AG04450 (cell line): Measurements from ENCODE around the gene NAV3. TPM values are rescaled to one million over a fixed set of nuclear protein-coding genes. Genes with fewer than 3 reads are reported as not detected.
A peak's percentile ranks its signal among the peaks of the same experiment; 100 is the strongest.

ENCODE experiments used
- CTCF ChIA-PET: fragments of 300-600, 350-600 bp; formaldehyde crosslinking; extraction: SDS; loops from one replicate; lab custom pipeline; 2022; ENCODE audit warnings: antibody characterized with exemption, inconsistent platforms; lab: Charles Lee
- POLR2A ChIA-PET: fragments of 350-600 bp; formaldehyde crosslinking; extraction: SDS; loops from one replicate; lab custom pipeline; 2021; ENCODE audit warnings: antibody characterized with exemption, inconsistent platforms; lab: Yijun Ruan, JAX
- DNase-seq: peaks from one replicate; pipeline ENCODE4 v3.0.0-alpha.2; 2011; ENCODE audit warnings: low read depth, low spot score
- H3K27ac ChIP-seq: one replicate; pipeline ENCODE4 v1.5.1; 2012; ENCODE audit warnings: low read depth, low read length, control low read depth
- H3K27me3 ChIP-seq: one replicate; pipeline ENCODE4 v1.6.0; 2012; ENCODE audit warnings: low read length; ENCODE audit not compliant: control insufficient read depth, insufficient read depth
- H3K4me3 ChIP-seq: 2 replicates; pipeline ENCODE4 v1.5.1; 2011; ENCODE audit warnings: mild to moderate bottlenecking, low read depth, low read length, control low read depth
- H3K9me3 ChIP-seq: 2 replicates; pipeline ENCODE4 v1.5.1; 2012; ENCODE audit warnings: low read length; ENCODE audit not compliant: control insufficient read depth, insufficient read depth
- polyA plus RNA-seq: library from polyadenylated mRNA; depleted of rRNA; stranded (reverse); fragments of >200 nt; gene quantifications from 2 replicates; pipeline ENCODE4 v1.2.3, GENCODE V29; 2011
- TF ChIP-seq, protein P1 (sequence below): IDR thresholded peaks from 2 replicates; pipeline ENCODE4 v1.5.1; 2011; ENCODE audit warnings: low read depth, low read length, control low read depth, inconsistent platforms

NAV3 gene
- polyA plus RNA-seq, 1 experiment, result 36.1 TPM

DNA sequence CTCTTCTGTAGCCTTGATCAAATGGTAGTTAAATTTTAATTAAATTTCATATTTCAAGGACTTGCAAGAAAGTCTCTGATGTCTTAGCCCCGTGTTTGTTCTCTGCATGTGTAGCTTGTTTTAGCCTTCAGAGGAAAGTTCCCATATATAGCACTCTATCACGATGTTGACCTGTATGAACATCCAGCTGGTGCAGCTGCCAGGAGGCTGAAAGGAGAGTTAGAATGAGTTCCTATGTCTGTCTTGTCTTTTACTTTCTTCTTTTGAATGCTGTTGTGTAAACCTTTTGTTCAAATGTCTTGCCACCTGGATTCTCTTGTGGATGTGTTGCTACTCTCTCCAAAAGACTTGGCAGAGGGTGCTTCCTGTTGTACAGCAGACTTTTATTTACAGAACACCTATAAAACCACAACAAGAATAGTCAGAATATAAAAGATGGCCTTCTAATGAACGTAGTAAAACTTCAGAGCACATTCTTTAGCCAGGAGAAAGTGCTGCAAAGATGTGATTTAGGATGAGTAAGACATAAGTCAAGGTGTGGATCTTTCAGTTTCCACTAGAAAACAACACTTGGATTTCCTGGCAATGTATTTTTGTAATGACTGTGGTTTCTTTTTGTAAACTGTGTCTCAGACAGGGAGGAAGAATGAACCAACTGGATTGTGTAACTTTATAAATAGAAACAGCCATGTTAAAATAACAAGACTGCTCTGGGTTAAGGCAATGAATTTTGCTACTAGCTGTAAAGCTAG is 17.2 kb downstream of the NAV3 start:
- peak overlapping the region; percentile 22 for H3K27ac ChIP-seq
- TF ChIP-seq, protein P1, sequence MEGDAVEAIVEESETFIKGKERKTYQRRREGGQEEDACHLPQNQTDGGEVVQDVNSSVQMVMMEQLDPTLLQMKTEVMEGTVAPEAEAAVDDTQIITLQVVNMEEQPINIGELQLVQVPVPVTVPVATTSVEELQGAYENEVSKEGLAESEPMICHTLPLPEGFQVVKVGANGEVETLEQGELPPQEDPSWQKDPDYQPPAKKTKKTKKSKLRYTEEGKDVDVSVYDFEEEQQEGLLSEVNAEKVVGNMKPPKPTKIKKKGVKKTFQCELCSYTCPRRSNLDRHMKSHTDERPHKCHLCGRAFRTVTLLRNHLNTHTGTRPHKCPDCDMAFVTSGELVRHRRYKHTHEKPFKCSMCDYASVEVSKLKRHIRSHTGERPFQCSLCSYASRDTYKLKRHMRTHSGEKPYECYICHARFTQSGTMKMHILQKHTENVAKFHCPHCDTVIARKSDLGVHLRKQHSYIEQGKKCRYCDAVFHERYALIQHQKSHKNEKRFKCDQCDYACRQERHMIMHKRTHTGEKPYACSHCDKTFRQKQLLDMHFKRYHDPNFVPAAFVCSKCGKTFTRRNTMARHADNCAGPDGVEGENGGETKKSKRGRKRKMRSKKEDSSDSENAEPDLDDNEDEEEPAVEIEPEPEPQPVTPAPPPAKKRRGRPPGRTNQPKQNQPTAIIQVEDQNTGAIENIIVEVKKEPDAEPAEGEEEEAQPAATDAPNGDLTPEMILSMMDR, result no peak
- DNase-seq, result peak; percentile 53
- H3K27me3 ChIP-seq, result no peaks in the 10 kb centered on the region
- no peak overlapping the region for H3K4me3 ChIP-seq
- no peaks in the 10 kb centered on the region for H3K9me3 ChIP-seq
- POLR2A ChIA-PET, result no interaction called here
- CTCF ChIA-PET, result interaction anchor here (1.8 kb wide), 1 partner anchor 78 kb away, joined by 6 read pairs; no protein-coding TSS in a partner anchor

DNA sequence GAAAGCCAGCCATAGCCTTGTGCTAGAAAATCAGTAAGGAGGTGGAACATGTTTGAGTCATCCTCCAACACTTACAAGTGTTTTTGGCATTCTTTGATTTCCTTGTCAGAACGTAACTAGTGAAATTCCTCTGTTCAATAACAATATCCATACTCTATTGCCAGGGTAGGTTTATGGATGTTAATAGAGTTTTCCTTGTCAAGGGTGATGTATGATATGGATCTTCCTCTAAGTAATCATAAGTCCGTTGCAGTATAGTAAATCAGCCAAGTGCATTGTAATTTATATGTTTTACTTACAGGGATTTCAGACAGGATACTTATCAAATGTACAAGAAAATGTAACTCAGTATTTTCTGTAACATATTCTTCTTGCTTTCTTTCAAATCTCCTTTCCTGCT is 19.4 kb downstream of the NAV3 start:
- CTCF ChIA-PET, result no interaction called here
- DNase-seq, result no peak
- no peak overlapping the region for H3K27ac ChIP-seq
- no peaks in the 10 kb centered on the region for H3K27me3 ChIP-seq
- no peak overlapping the region for H3K4me3 ChIP-seq
- POLR2A ChIA-PET, result no interaction called here
- TF ChIP-seq, protein P1, result no peak
- no peaks in the 10 kb centered on the region for H3K9me3 ChIP-seq

DNA sequence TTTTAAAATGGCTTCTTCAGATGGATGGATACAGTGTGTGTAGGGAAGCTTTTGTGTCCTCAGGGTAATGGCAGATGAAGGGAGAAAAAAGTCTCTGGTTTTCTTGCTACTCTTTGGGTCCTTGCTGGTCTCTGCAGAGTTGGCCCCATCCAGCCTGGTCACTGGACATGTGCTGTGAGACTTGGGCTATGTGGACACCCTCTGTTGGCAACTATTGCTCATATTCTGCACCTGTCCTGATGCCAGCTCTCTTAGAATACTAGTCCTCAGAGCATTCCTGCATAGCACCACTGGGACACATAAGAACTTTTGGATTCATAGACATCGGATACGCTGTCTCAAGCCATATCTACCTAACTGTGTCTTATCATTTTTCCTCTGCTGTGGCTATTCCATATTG is 20.0 kb downstream of the NAV3 start:
- no peak overlapping the region for H3K27ac ChIP-seq
- ChIA-PET POLR2A (no interaction called here), CTCF (no interaction called here)
- no peaks in the 10 kb centered on the region for H3K27me3 ChIP-seq
- H3K4me3 ChIP-seq, result no peak overlapping the region
- TF ChIP-seq, protein P1, result no peak
- no peaks in the 10 kb centered on the region for H3K9me3 ChIP-seq
- DNase-seq, result no peak

DNA sequence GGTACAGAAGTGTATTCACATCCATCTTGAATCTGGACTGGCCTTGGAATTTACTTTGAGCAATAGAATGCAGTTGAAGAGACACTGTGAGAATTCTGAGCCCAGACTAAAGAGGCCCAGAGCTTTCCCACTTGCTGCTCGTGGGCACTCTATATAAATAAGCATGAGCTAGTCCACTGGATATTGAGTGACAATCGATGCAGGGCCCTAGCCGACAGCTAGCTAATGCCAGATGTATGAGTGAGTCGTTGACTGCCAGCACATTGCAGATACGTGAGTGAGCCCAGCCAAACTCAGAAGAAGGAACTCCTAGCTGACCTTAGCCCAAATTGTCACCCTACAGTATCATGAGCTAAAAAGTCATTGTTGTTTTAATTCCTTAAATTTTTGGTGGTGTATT is 24.9 kb downstream of the NAV3 start:
- TF ChIP-seq, protein P1, result no peak
- no peak for DNase-seq

DNA sequence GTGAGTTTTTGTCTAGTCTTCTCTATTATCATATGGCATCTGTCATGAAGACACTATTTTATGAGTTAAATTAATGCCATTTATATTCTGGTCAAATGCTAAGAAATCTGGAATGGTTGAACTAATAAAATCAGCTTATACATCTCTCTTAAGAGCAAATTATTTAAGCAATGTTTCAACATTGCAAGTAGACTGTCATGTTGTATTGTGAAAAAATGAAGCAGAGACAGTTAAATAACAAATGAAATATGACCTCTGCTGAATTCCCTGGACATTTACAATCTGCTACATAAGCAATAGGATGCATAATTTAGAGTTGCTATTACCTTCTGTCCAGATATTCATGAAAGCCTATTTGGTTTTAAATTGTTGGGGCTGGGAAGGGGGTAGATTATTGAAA is 30.6 kb downstream of the NAV3 start:
- Histone ChIP-seq H3K27me3 (no peaks in the 10 kb centered on the region), H3K4me3 (no peak overlapping the region), H3K9me3 (no peaks in the 10 kb centered on the region), H3K27ac (no peak overlapping the region)
- ChIA-PET POLR2A (no interaction called here), CTCF (interaction anchor here (1.0 kb wide), 1 partner anchor 64 kb away, joined by 4 read pairs; no protein-coding TSS in a partner anchor)
- DNase-seq, result no peak
- TF ChIP-seq, protein P1, result no peak

More for the DNA sequence above, 24.9 kb downstream of the NAV3 start:
- Histone ChIP-seq H3K9me3 (no peaks in the 10 kb centered on the region), H3K27me3 (no peaks in the 10 kb centered on the region), H3K27ac (no peak overlapping the region), H3K4me3 (no peak overlapping the region)
- CTCF ChIA-PET, result no interaction called here
- POLR2A ChIA-PET, result no interaction called here
